ENCODE measurements around the gene KIRREL1. TPM values are rescaled to one million over a fixed set of nuclear protein-coding genes. Genes with fewer than 3 reads are reported as not detected.

The KIRREL1 gene
- total RNA-seq, 1 experiment from 2014 or later, result 42.4 TPM

DNA sequence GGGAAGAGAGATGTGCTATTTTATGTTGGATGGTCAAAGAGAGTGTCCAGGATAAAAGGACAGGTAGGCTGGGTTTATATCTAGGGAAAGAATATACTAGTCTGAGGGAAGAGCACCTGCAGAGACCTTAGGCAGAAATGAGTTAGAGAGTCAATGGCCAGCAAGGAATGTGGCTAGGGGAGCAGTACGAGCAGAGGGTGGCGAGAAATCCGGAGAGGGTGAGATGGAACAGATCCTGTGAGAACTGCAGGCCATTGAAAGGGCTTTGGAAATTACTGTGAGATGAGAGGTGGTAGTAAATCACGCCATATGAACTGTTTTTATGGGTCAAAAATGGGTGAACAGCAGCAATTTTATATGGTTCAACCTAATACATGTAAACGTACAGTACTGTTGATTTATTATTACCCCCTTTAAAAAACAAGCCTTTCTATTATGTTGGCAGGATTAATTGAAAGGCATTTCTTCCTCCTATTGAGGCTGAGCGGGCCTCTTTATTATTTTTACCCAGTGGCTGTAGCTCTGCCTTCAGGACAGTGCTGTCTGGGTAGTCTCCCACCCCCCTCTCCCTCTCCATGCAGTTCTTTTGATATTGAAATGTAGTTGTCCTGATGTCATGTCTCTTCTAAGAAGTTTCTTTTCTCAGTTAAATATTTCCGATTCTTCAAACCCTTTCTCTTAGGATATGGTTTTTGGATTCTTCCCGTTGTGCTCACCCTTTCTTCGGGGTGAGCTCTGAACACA, 112.1 kb downstream of the KIRREL1 start:
- peaks cover 5% of the 10 kb centered on the region for H3K36me3 Mint-ChIP-seq
- peaks cover 84% of the 10 kb centered on the region for H3K4me1 Mint-ChIP-seq
- no peak for DNase-seq (ENCODE audit: low spot score)
- ATAC-seq, result peak; percentile 25
- H3K27ac Mint-ChIP-seq, result peak overlapping the region; percentile 86
- ChIA-PET CTCF (interaction anchor here (0.6 to 14.7 kb wide), 14 partner anchors 8 to 525 kb away, joined by 3 to 347 read pairs (median 8); partner anchors contain the start of gene KIRREL1), POLR2A (no interaction called here)
- TF ChIP-seq ETV6 (CRISPR knock-in tag; IDR thresholded peaks at IDR 0.05), result no peak
- TF ChIP-seq ZNF423 (CRISPR knock-in tag; IDR thresholded peaks at IDR 0.05), result 0 out of 2 replicates have a peak, but pooled peaks have one; percentile 4
- H3K9me3 Mint-ChIP-seq, result peaks cover 4% of the 10 kb centered on the region; the same call in 1 of the 2 replicates
- peaks cover 6% of the 10 kb centered on the region; the same call in 1 of the 2 replicates for H3K27me3 Mint-ChIP-seq (ENCODE audit: low read depth)
- peak overlapping the region; percentile 41 for H3K4me3 Mint-ChIP-seq

DNA sequence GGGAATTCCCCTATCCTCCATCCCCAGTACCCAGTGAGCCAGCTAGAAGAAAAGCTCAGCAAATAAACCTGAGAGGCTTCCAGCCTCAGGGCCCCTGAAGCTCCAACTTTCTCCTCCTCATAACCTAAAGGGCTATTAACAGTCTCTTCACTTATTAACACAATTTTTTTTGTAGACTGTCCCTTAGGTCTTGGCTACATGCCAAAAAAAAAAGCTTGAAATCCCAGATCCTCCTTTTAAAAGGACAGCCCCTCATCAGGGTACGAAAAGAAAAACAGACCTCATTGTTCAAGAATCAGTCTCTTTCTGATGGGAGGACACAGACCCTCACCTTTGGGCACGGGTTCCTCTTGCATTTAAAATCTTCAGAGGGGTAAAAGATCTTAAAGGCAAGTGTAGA, 114.5 kb downstream of the KIRREL1 start:
- ChIA-PET CTCF (interaction anchor here (1.3 to 14.7 kb wide), 5 partner anchors 8 to 147 kb away, joined by 3 to 347 read pairs (median 6); no protein-coding TSS in a partner anchor), POLR2A (no interaction called here)
- Mint-ChIP-seq H3K27me3 (ENCODE audit: low read depth) (peaks cover 24% of the 10 kb centered on the region), H3K4me3 (no peak overlapping the region), H3K9me3 (peaks cover 4% of the 10 kb centered on the region; the same call in 1 of the 2 replicates), H3K4me1 (peaks cover 69% of the 10 kb centered on the region), H3K36me3 (peaks cover 9% of the 10 kb centered on the region), H3K27ac (no peak overlapping the region)
- no peak for TF ChIP-seq ATF1 (CRISPR knock-in tag; IDR thresholded peaks at IDR 0.05)
- TF ChIP-seq TCF7 (CRISPR knock-in tag; IDR thresholded peaks at IDR 0.05; ENCODE audit: low read depth), result no peak
- no peak for TF ChIP-seq GRHL2 (CRISPR knock-in tag; IDR thresholded peaks at IDR 0.05; ENCODE audit: insufficient replicate concordance, severe bottlenecking)
- TF ChIP-seq, protein P1, sequence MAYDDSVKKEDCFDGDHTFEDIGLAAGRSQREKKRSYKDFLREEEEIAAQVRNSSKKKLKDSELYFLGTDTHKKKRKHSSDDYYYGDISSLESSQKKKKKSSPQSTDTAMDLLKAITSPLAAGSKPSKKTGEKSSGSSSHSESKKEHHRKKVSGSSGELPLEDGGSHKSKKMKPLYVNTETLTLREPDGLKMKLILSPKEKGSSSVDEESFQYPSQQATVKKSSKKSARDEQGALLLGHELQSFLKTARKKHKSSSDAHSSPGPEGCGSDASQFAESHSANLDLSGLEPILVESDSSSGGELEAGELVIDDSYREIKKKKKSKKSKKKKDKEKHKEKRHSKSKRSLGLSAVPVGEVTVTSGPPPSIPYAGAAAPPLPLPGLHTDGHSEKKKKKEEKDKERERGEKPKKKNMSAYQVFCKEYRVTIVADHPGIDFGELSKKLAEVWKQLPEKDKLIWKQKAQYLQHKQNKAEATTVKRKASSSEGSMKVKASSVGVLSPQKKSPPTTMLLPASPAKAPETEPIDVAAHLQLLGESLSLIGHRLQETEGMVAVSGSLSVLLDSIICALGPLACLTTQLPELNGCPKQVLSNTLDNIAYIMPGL (CRISPR knock-in tag; IDR thresholded peaks at IDR 0.05), result no peak
- no peak for TF ChIP-seq ZNF416 (CRISPR knock-in tag; IDR thresholded peaks at IDR 0.05)
- TF ChIP-seq, protein P2, sequence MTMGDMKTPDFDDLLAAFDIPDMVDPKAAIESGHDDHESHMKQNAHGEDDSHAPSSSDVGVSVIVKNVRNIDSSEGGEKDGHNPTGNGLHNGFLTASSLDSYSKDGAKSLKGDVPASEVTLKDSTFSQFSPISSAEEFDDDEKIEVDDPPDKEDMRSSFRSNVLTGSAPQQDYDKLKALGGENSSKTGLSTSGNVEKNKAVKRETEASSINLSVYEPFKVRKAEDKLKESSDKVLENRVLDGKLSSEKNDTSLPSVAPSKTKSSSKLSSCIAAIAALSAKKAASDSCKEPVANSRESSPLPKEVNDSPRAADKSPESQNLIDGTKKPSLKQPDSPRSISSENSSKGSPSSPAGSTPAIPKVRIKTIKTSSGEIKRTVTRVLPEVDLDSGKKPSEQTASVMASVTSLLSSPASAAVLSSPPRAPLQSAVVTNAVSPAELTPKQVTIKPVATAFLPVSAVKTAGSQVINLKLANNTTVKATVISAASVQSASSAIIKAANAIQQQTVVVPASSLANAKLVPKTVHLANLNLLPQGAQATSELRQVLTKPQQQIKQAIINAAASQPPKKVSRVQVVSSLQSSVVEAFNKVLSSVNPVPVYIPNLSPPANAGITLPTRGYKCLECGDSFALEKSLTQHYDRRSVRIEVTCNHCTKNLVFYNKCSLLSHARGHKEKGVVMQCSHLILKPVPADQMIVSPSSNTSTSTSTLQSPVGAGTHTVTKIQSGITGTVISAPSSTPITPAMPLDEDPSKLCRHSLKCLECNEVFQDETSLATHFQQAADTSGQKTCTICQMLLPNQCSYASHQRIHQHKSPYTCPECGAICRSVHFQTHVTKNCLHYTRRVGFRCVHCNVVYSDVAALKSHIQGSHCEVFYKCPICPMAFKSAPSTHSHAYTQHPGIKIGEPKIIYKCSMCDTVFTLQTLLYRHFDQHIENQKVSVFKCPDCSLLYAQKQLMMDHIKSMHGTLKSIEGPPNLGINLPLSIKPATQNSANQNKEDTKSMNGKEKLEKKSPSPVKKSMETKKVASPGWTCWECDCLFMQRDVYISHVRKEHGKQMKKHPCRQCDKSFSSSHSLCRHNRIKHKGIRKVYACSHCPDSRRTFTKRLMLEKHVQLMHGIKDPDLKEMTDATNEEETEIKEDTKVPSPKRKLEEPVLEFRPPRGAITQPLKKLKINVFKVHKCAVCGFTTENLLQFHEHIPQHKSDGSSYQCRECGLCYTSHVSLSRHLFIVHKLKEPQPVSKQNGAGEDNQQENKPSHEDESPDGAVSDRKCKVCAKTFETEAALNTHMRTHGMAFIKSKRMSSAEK (CRISPR knock-in tag; IDR thresholded peaks at IDR 0.05; ENCODE audit: borderline replicate concordance), result no peak
- TF ChIP-seq, protein P3, sequence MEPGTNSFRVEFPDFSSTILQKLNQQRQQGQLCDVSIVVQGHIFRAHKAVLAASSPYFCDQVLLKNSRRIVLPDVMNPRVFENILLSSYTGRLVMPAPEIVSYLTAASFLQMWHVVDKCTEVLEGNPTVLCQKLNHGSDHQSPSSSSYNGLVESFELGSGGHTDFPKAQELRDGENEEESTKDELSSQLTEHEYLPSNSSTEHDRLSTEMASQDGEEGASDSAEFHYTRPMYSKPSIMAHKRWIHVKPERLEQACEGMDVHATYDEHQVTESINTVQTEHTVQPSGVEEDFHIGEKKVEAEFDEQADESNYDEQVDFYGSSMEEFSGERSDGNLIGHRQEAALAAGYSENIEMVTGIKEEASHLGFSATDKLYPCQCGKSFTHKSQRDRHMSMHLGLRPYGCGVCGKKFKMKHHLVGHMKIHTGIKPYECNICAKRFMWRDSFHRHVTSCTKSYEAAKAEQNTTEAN (CRISPR knock-in tag; IDR thresholded peaks at IDR 0.05), result no peak
- TF ChIP-seq, protein P4, sequence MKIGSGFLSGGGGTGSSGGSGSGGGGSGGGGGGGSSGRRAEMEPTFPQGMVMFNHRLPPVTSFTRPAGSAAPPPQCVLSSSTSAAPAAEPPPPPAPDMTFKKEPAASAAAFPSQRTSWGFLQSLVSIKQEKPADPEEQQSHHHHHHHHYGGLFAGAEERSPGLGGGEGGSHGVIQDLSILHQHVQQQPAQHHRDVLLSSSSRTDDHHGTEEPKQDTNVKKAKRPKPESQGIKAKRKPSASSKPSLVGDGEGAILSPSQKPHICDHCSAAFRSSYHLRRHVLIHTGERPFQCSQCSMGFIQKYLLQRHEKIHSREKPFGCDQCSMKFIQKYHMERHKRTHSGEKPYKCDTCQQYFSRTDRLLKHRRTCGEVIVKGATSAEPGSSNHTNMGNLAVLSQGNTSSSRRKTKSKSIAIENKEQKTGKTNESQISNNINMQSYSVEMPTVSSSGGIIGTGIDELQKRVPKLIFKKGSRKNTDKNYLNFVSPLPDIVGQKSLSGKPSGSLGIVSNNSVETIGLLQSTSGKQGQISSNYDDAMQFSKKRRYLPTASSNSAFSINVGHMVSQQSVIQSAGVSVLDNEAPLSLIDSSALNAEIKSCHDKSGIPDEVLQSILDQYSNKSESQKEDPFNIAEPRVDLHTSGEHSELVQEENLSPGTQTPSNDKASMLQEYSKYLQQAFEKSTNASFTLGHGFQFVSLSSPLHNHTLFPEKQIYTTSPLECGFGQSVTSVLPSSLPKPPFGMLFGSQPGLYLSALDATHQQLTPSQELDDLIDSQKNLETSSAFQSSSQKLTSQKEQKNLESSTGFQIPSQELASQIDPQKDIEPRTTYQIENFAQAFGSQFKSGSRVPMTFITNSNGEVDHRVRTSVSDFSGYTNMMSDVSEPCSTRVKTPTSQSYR (CRISPR knock-in tag; IDR thresholded peaks at IDR 0.05), result no peak
- TF ChIP-seq FOXP1 (CRISPR knock-in tag; IDR thresholded peaks at IDR 0.05; ENCODE audit: borderline replicate concordance), result no peak
- TF ChIP-seq GTF2I (CRISPR knock-in tag; conservative IDR thresholded peaks at IDR 0.05), result no peak
- no peak for TF ChIP-seq JAZF1 (CRISPR knock-in tag; IDR thresholded peaks at IDR 0.05)
- no peak for TF ChIP-seq RELA (CRISPR knock-in tag; IDR thresholded peaks at IDR 0.05; ENCODE audit: borderline replicate concordance)
- TF ChIP-seq CREM (CRISPR knock-in tag; IDR thresholded peaks at IDR 0.05), result no peak
- TF ChIP-seq, protein P5, sequence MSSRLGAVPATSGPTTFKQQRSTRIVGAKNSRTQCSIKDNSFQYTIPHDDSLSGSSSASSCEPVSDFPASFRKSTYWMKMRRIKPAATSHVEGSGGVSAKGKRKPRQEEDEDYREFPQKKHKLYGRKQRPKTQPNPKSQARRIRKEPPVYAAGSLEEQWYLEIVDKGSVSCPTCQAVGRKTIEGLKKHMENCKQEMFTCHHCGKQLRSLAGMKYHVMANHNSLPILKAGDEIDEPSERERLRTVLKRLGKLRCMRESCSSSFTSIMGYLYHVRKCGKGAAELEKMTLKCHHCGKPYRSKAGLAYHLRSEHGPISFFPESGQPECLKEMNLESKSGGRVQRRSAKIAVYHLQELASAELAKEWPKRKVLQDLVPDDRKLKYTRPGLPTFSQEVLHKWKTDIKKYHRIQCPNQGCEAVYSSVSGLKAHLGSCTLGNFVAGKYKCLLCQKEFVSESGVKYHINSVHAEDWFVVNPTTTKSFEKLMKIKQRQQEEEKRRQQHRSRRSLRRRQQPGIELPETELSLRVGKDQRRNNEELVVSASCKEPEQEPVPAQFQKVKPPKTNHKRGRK (CRISPR knock-in tag; IDR thresholded peaks at IDR 0.05; ENCODE audit: borderline replicate concordance), result no peak
- no peak for TF ChIP-seq SP1 (CRISPR knock-in tag; conservative IDR thresholded peaks at IDR 0.05)
- ATAC-seq, result no peak
- DNase-seq (ENCODE audit: low spot score), result no peak

Measured in WTC11 (cell line).